ENCODE data around the gene RILPL2.
"Not testable (repeated sequence)": the region's sequence is repeated elsewhere in the genome, so short reads cannot be mapped to it uniquely, and the experiment has no call there.

The RILPL2 gene

DNA sequence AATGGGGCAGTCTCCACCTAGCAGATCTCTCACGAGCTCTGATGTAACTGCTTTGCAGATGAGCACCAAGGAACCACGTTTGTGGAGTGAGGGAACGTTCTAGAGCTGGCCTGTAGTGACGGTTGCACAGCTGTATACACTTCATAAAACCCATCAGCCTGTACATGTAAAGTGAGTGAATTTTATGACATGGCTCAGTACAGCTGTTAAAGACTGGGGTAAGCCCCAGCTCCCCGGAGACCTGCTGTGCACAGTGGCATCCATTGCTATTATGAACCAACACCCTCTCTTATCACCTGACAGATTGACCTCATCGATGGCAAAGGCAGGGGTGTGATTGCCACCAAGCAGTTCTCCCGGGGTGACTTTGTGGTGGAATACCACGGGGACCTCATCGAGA is 31.9 kb downstream of the RILPL2 start:
- no peak for DNase-seq (ENCODE audit: low read depth in 2 of 2)

DNA sequence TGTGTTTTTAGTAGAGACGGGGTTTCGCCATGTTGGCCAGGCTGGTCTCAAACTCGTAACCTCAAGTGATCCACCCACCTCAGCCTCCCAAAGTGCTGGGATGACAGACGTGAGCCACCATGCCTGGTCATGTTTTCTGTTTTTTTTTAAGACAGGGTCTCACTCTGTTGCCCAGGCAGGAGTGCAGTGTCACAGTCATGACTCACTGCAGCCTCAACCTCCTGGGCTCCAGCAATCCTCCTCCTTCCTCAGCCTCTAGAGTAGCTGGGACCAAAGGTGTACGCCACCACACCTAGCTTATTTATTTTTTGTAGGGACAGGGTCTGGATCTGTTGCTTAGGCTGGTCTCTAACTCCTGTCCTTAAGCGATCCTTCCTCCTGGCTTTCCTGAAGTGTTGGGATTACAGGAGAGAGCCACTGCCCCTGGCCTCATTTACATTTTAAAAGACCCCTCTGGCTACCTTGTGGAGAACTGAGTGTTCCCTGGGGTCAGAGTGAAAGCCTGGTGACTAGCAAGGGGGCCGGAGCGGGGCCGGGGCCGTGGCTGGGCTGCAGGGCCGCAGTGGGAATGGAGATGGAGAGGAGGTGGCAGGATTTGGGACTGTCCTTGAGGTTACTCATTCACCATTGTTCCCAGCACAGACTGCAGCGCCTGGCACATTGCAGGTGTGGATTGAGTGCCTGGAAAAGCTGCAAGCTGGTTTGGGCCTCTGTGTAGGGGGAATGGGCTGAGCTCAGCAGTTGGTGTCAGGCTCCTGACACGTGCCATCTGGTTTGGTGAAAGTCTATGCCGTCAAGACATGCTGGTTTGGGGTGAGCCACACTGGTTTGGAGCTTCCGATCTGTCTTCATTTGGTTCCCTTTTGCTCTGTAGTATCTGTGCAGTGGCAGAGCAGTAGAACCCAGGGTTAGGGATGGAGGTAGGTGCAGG is 34.5 kb downstream of the RILPL2 start:
- DNase-seq (ENCODE audit: low read depth in 2 of 2), result no peak

GRCh38 chr12:123399255-123399617 is 37.2 kb downstream of the RILPL2 start:
- no peak for DNase-seq (ENCODE audit: low read depth in 2 of 2)

- no peak for DNase-seq (ENCODE audit: low read depth in 2 of 2)
These were observed 37.8 kb downstream of the RILPL2 start for GRCh38 chr12:123398550-123399254.

GRCh38 chr12:123398177-123398549 is 38.3 kb downstream of the RILPL2 start:
- DNase-seq (ENCODE audit: low read depth in 2 of 2), result no peak

DNA sequence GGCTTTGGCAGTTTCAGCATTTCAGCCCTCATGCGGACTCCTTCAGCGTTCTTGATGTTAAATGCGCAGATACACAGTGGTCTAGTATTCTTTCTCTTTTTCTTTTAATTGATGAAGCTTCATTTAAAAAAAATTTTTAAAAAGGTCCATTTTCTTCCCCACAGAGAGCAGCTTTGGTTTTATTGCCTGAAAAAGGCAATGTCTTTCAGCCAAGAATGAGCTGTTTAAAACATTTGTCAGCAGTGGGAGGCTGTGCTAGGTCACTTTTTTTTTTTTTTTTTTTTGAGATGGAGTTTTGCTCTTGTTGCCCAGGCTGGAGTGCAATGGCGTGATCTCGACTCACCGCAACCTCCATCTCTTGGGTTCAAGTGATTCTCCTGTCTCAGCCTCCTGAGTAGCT is 39.1 kb downstream of the RILPL2 start:
- no peak for DNase-seq (ENCODE audit: low read depth in 2 of 2)

- DNase-seq (ENCODE audit: low read depth in 2 of 2), result no peak
These were observed 39.5 kb downstream of the RILPL2 start for GRCh38 chr12:123396954-123397353.

DNA sequence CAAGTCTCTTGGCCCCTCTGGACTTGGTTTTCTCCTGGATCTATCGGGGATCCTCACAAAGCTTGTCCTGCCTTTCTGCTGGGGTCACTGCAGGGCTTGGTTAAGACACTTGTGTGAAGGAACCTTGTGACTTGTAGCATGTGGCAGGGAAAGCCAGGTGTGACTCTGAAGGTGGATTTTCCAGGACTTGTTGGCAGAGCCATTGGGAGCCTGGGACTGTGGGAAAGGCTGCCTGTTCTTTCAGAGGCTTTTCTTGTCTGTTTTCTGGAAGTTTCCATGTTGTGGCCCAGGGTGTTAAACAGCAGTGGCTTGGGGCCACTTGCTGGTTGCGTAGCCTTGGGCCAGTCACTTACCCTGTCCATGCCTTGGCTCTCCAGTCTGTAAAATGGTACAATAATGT is 39.9 kb downstream of the RILPL2 start:
- DNase-seq (ENCODE audit: low read depth in 2 of 2), result no peak

GRCh38 chr12:123395236-123395635 is 41.2 kb downstream of the RILPL2 start:
- DNase-seq (ENCODE audit: low read depth in 2 of 2), result no peak

- no peak for DNase-seq (ENCODE audit: low read depth in 2 of 2)
These were observed 42.7 kb downstream of the RILPL2 start for GRCh38 chr12:123393747-123394146.

DNA sequence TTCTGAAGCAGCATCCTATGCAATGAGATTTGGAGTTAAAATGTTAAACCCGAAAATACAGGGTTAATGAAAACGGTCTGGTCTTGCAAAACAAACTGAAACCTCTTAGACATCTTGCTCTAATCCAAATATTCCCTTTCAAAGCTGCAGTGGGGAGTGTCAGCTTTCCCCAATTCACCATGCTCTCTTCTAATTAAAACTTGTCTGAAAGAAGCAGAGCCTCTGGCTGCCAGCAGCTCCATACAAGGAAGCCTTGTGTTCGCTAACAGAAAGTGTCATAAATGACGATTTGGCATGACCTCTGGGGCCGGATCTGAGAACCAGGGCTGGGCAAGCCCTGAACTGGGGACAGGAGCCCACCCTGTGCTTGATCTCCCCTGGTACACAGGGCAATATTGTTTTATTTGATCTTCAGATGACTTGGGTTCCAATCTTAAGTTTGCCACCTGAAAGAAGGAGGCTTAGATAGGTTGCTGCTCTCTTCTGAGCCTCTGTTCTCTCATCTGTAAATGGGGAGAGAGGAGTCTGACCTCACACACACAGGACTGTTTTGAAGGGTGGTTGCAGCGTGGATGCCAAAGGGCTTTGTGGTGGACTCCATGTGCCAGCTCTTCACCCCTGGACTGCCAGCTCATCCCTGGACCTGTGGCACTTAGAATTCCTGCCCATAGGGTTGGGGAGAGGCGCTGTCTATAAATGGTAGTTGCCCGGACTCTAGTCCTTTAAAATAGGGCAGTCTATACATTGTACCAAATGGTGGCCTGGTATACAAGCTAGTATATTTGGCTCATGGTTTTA is 44.7 kb downstream of the RILPL2 start:
- no peak for DNase-seq (ENCODE audit: low read depth in 2 of 2)

GRCh38 chr12:123390498-123391426 is 45.7 kb downstream of the RILPL2 start:
- no peak for DNase-seq (ENCODE audit: low read depth in 2 of 2)

DNA sequence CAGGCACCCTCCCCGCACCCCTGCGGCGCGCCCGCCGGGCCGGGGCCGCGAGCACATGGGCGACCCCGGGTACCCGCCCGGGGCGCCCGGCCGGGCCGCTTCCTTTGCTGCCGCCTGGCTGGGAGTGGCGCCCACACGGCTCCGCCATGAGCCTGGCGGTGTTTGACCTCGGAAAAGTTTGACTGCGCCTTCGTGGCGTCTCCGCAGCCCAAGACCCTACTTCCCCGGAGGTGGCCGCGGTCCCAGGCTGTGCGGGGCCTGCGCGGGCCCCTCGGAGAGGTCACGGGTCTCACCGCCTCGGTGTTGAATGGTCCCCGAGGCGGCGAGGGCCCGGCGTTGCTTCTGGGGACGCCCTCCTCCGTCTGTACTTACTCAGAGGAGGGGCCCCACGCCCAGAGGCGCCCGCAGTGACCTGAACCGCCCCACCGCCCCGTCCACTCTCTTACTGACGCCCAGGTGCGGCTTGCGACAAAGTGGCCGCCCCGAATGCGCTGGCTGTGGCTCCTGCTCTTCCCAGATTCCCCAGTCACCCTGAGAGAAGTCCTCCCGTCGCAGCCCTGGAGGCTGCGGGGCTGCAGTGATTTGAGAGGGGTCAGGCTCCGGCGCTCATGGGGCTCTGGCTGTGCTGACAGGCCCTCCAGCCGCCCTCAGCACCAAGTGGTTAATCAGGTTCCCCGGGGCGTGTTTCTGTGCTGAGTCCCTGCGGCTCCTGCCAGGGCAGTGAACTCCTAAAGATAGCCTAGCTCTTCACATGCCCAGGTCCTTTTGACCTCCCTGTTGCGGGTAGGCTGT is 46.7 kb downstream of the RILPL2 start:
- no peak for DNase-seq (ENCODE audit: low read depth in 2 of 2)

GRCh38 chr12:123388951-123389559 is 47.4 kb downstream of the RILPL2 start:
- DNase-seq (ENCODE audit: low read depth in 2 of 2), result no peak

- DNase-seq (ENCODE audit: low read depth in 2 of 2), result peak; percentile 48 to 55
These were observed 48.1 kb downstream of the RILPL2 start for GRCh38 chr12:123388177-123388950.

DNA sequence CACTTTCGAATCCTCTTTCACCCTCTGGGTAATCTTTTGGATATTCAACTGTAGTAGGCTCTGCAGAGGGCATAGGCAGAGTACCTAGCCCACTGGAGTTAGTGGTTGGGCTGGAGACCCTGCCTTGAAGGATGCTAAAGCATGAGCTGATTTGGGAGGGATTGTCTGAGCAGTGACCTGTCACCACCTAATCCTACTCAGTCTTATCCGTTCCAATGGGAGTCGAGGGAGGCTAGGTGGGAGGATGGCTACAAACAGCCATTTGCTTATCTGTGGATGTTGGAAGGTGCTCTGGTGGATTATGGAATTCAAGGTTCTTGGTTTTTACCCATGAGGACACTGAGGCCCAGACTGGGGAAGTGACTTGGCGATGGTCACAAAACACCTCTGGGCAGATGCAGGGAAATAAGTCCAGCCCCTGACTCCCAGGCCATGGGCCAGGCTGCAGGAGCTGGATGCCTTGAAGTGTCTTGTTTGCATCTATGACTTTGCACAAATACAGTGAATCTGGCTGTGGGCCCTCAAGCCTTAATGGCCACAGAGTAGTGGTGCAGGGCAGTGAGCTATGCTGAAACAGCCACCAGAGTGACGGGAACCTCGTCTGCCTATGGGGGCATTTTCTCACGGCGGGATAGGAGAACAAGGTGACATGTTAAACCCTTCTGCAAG is 48.8 kb downstream of the RILPL2 start:
- no peak for DNase-seq (ENCODE audit: low read depth in 2 of 2)

DNA sequence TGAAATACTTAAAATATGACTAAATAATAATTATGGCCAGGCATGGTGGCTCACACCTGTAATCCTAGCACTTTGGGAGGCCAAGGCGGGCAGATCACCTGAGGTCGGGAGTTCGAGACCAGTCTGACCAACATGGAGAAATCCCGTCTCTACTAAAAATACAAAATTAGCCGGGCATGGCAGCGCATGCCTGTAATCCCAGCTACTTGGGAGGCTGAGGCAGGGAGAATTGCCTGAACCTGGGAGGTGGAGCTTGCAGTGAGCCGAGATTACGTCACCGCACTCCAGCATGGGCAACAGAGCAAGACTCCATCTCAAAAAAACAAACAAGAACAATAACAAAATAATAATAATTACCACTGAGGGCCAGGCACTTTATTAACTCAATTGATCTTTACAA is 50.9 kb downstream of the RILPL2 start:
- not testable (repeated sequence) for DNase-seq (ENCODE audit: low read depth in 2 of 2)

GRCh38 chr12:123384994-123385376 is 51.5 kb downstream of the RILPL2 start:
- DNase-seq (ENCODE audit: low read depth in 2 of 2), result no peak

Data from stimulated activated CD8-positive, alpha-beta memory T cell treated with anti-CD3 and anti-CD28 coated beads, Interleukin-2, amount 100 ng/mL, for 1 hour (primary cell).